ENCODE measurements around the gene CRB3. TPM values are rescaled to one million over a fixed set of nuclear protein-coding genes. Genes with fewer than 3 reads are reported as not detected.
A peak's percentile ranks its signal among the peaks of the same experiment; 100 is the strongest.

The CRB3 gene
- total and polyA plus RNA-seq, 9 of the 15 experiments (the other 6 are each of a cell fraction or from before 2014, with no cell fraction given): 0.49 TPM; not detected in 8

DNA sequence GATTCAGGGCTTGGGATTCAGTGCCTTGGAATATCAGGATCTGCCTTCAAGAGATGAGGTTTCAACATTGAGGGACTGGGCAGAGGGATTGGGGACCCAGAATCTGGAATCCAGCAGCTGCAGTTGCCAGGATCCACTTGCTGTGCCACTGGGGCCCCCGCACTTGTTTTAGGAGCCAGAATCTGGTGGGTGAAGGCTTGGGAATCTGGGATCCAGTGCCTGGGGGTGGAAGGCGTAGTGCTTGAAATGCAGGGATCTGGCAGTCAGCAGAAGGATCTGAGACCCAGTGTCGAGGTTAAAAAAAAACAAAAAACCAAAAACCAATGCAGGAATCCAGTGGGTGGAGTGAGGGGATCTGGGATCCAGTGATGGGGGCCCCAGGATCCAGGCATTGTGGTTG, 23.2 kb upstream of the CRB3 start (continued):
- TF ChIP-seq, protein P1, sequence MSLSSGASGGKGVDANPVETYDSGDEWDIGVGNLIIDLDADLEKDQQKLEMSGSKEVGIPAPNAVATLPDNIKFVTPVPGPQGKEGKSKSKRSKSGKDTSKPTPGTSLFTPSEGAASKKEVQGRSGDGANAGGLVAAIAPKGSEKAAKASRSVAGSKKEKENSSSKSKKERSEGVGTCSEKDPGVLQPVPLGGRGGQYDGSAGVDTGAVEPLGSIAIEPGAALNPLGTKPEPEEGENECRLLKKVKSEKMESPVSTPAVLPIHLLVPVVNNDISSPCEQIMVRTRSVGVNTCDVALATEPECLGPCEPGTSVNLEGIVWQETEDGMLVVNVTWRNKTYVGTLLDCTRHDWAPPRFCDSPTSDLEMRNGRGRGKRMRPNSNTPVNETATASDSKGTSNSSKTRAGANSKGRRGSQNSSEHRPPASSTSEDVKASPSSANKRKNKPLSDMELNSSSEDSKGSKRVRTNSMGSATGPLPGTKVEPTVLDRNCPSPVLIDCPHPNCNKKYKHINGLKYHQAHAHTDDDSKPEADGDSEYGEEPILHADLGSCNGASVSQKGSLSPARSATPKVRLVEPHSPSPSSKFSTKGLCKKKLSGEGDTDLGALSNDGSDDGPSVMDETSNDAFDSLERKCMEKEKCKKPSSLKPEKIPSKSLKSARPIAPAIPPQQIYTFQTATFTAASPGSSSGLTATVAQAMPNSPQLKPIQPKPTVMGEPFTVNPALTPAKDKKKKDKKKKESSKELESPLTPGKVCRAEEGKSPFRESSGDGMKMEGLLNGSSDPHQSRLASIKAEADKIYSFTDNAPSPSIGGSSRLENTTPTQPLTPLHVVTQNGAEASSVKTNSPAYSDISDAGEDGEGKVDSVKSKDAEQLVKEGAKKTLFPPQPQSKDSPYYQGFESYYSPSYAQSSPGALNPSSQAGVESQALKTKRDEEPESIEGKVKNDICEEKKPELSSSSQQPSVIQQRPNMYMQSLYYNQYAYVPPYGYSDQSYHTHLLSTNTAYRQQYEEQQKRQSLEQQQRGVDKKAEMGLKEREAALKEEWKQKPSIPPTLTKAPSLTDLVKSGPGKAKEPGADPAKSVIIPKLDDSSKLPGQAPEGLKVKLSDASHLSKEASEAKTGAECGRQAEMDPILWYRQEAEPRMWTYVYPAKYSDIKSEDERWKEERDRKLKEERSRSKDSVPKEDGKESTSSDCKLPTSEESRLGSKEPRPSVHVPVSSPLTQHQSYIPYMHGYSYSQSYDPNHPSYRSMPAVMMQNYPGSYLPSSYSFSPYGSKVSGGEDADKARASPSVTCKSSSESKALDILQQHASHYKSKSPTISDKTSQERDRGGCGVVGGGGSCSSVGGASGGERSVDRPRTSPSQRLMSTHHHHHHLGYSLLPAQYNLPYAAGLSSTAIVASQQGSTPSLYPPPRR (CRISPR knock-in tag; IDR thresholded peaks at IDR 0.05; ENCODE audit: borderline replicate concordance): no peak
- TF ChIP-seq ZC3H4 (CRISPR knock-in tag; IDR thresholded peaks at IDR 0.05; ENCODE audit: borderline replicate concordance) (no peak), HNRNPUL1 (IDR thresholded peaks at IDR 0.05; ENCODE audit: low read length) (no peak), CBFA2T3 (IDR thresholded peaks at IDR 0.05) (no peak), SMAD4 (CRISPR knock-in tag; conservative IDR thresholded peaks at IDR 0.05) (no peak), KLF1 (tag; IDR thresholded peaks at IDR 0.05) (no peak)

DNA sequence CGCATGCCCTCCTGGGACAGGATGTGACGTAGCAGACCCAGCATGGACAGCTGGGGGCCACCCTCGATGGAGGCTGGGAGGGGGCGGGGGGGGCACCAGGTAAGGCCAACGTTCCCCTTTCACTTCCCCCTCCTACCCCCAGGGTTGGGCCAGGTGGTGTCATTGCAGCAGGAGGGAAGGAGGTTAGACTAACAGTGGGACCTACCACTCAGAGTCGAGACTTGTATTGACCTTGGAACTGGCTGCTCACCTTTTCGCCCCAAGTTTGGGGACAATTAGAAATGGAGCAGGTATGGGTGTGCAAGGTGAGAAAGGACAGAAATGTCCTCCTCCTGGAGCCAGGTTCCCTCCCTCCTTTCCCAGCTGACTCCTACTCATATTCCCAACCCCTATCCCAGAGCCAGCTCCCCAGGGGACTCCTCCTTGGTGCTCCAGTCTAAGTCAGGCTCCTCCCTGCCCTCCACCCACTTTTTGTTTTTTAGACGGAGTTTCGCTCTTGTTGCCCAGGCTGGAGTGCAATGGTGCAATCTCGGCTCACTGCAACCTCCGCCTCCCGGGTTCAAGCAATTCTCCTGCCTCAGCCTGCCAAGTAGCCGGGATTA, 21.9 kb upstream of the CRB3 start:
- H3K27ac ChIP-seq (ENCODE audit: extremely low read depth, low read depth, low read length): no peak overlapping the region
- POLR2A ChIA-PET: no interaction called here
- DNase-seq (ENCODE audit: extremely low read depth in 1 of 4, low spot score in 3 of 4) (no peak), ATAC-seq (no peak), FAIRE-seq (no peak)
- 82% methylated on average over 8 of the region's 13 CpGs for WGBS (ENCODE audit: insufficient coverage, low coverage, missing lambda C conversion rate)
- intact Hi-C loops (cut with micrococcal nuclease): no loop called here
- H3K9me1 ChIP-seq (ENCODE audit: control insufficient read depth, insufficient read depth, low read length): no peaks in the 10 kb centered on the region
- H2AFZ ChIP-seq (ENCODE audit: low read depth, low read length): no peak overlapping the region
- H3K4me1 ChIP-seq (replicated peaks in 1 of 2; ENCODE audit: control insufficient read depth in 2 of 2, insufficient read depth in 2 of 2, low read length in 2 of 2): no peaks in the 10 kb centered on the region; a peak in 1 of 5 replicates
- H3K9ac ChIP-seq (ENCODE audit: insufficient read depth in 1 of 2, low read depth in 2 of 2, low read length in 2 of 2): no peak overlapping the region
- no peaks in the 10 kb centered on the region for H3K79me2 ChIP-seq (ENCODE audit: control insufficient read depth, insufficient read depth, low read length)
- H3K27me3 ChIP-seq (ENCODE audit: control insufficient read depth in 2 of 2, insufficient read depth in 2 of 2, low read length in 2 of 2): no peaks in the 10 kb centered on the region
- H3K9me3 ChIP-seq (replicated peaks; ENCODE audit: control insufficient read depth, insufficient read depth, low read depth, low read length): no peaks in the 10 kb centered on the region
- CTCF ChIA-PET (ENCODE audit: low intra/inter-chr PET ratio): no interaction called here
- H3K4me3 ChIP-seq: no peak overlapping the region
- in situ Hi-C loops (cut with MboI): no loop called here
- H3K36me3 ChIP-seq (ENCODE audit: control insufficient read depth, insufficient read depth, low read length): peaks cover 5% of the 10 kb centered on the region; the same call in 1 of the 3 replicates
- no peaks in the 10 kb centered on the region for H4K20me1 ChIP-seq (replicated peaks; ENCODE audit: control insufficient read depth, insufficient read depth, low read length)
- no peak overlapping the region for H3K4me2 ChIP-seq (ENCODE audit: insufficient read depth, low read length)
- BruUV-seq (replicated peaks): no TSS peak
- no peak for TF ChIP-seq BHLHE40 (IDR thresholded peaks at IDR 0.05; ENCODE audit: low read length)
- TF ChIP-seq BCOR (IDR thresholded peaks at IDR 0.05): peak; percentile 66; the same call in 1 of the 2 replicates
- TF ChIP-seq ZNF263 (CRISPR knock-in tag; IDR thresholded peaks at IDR 0.05; ENCODE audit: borderline replicate concordance): peak; percentile 57; the same call in 1 of the 2 replicates
- peak; percentile 32 for TF ChIP-seq RBM25 (IDR thresholded peaks at IDR 0.05; ENCODE audit: low read depth, low read length, severe bottlenecking)
- TF ChIP-seq SREBF1 (IDR thresholded peaks at IDR 0.05; ENCODE audit: borderline replicate concordance, low read depth, low read length): no peak

All from K562 (cell line).